Measurements from ENCODE around the gene PANK1. TPM values are rescaled to one million over a fixed set of nuclear protein-coding genes. Genes with fewer than 3 reads are reported as not detected.

PANK1 gene
- total RNA-seq, 4 donors from 2014 or later: 4.6 to 51.6 (median 36.1) TPM

GRCh38 chr10:89576696-89577095 is 68.3 kb downstream of the PANK1 start:
- Histone ChIP-seq H3K4me3 (no peak overlapping the region), H3K4me1 (no peaks in the 10 kb centered on the region), H3K9me3 (no peaks in the 10 kb centered on the region), H3K27me3 (no peaks in the 10 kb centered on the region), H3K27ac (no peak overlapping the region), H3K36me3 (no peaks in the 10 kb centered on the region)
- no peak for DNase-seq
- in situ Hi-C loops (cut with MboI; ENCODE audit: low pct_ligation_motif_present in 1 of 4, low pct_unique_long_range_greater_than_20kb in 1 of 4, low sequenced_read_pairs in 3 of 4): no loop called here
- intact Hi-C loops (cut with DNase I; ENCODE audit: low total_unique reads): loop anchor here (10.0 kb wide), 1 partner anchor 552 kb away; no protein-coding TSS in a partner anchor
- WGBS, 2 donors (ENCODE audit: low coverage in 1 of 2): 91 to 100% methylated on average over 2 of the region's 2 CpGs
- TF ChIP-seq EP300 (IDR thresholded peaks at IDR 0.05; ENCODE audit: low read depth) (no peak), CTCF (IDR thresholded peaks at IDR 0.05) (no peak), POLR2AphosphoS5 (IDR thresholded peaks at IDR 0.05) (no peak)

- no peaks in the 10 kb centered on the region for H3K27me3 ChIP-seq
- no peaks in the 10 kb centered on the region for H3K9me3 ChIP-seq
- H3K4me1 ChIP-seq: no peaks in the 10 kb centered on the region
- no peak for DNase-seq
- in situ Hi-C loops (cut with MboI; ENCODE audit: low pct_ligation_motif_present in 1 of 4, low pct_unique_long_range_greater_than_20kb in 1 of 4, low sequenced_read_pairs in 3 of 4) (no loop called here), intact Hi-C loops (cut with DNase I; ENCODE audit: low total_unique reads) (loop anchor here (10.0 kb wide), 1 partner anchor 551 kb away; no protein-coding TSS in a partner anchor)
- WGBS, 2 donors (ENCODE audit: low coverage in 1 of 2): 86 to 88% methylated on average over 3 of the region's 3 CpGs
- no peak overlapping the region for H3K27ac ChIP-seq
- no peak for TF ChIP-seq POLR2A (IDR thresholded peaks at IDR 0.05)
- TF ChIP-seq EP300 (IDR thresholded peaks at IDR 0.05; ENCODE audit: low read depth): no peak
- TF ChIP-seq CTCF (IDR thresholded peaks at IDR 0.05): no peak
- no peaks in the 10 kb centered on the region for H3K36me3 ChIP-seq
- H3K4me3 ChIP-seq: no peak overlapping the region
Measured at GRCh38 chr10:89576022-89576421, 69.0 kb downstream of the PANK1 start.

GRCh38 chr10:89575031-89575430 is 70.0 kb downstream of the PANK1 start:
- in situ Hi-C loops (cut with MboI; ENCODE audit: low pct_ligation_motif_present in 1 of 4, low pct_unique_long_range_greater_than_20kb in 1 of 4, low sequenced_read_pairs in 3 of 4): no loop called here

GRCh38 chr10:89574368-89574767 is 70.7 kb downstream of the PANK1 start:
- no peaks in the 10 kb centered on the region for H3K27me3 ChIP-seq
- 43 to 80% methylated on average over 1 of the region's 1 CpG for WGBS, 2 donors (ENCODE audit: low coverage in 1 of 2)
- no peak overlapping the region for H3K27ac ChIP-seq
- intact Hi-C loops (cut with DNase I; ENCODE audit: low total_unique reads): loop anchor here (10.0 kb wide), 1 partner anchor 550 kb away; no protein-coding TSS in a partner anchor
- in situ Hi-C loops (cut with MboI; ENCODE audit: low pct_ligation_motif_present in 1 of 4, low pct_unique_long_range_greater_than_20kb in 1 of 4, low sequenced_read_pairs in 3 of 4): no loop called here
- no peak overlapping the region for H3K4me3 ChIP-seq
- no peaks in the 10 kb centered on the region for H3K36me3 ChIP-seq
- DNase-seq: no peak
- no peak for TF ChIP-seq POLR2AphosphoS5 (IDR thresholded peaks at IDR 0.05)
- no peak for TF ChIP-seq EP300 (IDR thresholded peaks at IDR 0.05; ENCODE audit: low read depth)
- TF ChIP-seq CTCF (IDR thresholded peaks at IDR 0.05): no peak
- TF ChIP-seq POLR2A (IDR thresholded peaks at IDR 0.05): no peak
- no peaks in the 10 kb centered on the region for H3K4me1 ChIP-seq
- H3K9me3 ChIP-seq: no peaks in the 10 kb centered on the region

More at GRCh38 chr10:89575031-89575430, 70.0 kb downstream of the PANK1 start:
- no peak for TF ChIP-seq POLR2AphosphoS5 (IDR thresholded peaks at IDR 0.05)
- TF ChIP-seq POLR2A (IDR thresholded peaks at IDR 0.05): no peak
- no peak for TF ChIP-seq CTCF (IDR thresholded peaks at IDR 0.05)
- no peak for TF ChIP-seq EP300 (IDR thresholded peaks at IDR 0.05; ENCODE audit: low read depth)
- Histone ChIP-seq H3K4me3 (no peak overlapping the region), H3K27ac (no peak overlapping the region), H3K9me3 (no peaks in the 10 kb centered on the region), H3K36me3 (no peaks in the 10 kb centered on the region), H3K4me1 (no peaks in the 10 kb centered on the region), H3K27me3 (no peaks in the 10 kb centered on the region)
- DNase-seq: no peak
- intact Hi-C loops (cut with DNase I; ENCODE audit: low total_unique reads): loop anchor here (10.0 kb wide), 1 partner anchor 550 kb away; no protein-coding TSS in a partner anchor

Measured in transverse colon (tissue), 4 donors.